Common myeloid progenitor, CD34-positive (primary cell): ENCODE measurements around the gene TALDO1.

ENCODE experiments used
- CTCF ChIA-PET: fragments of 350-600 bp; sonication (Branson Sonifier 250); formaldehyde crosslinking; loops from one replicate; lab custom pipeline; 2021; ENCODE audit warnings: antibody characterized with exemption; lab: Charles Lee
- POLR2A ChIA-PET: fragments of 350-600 bp; sonication (Branson Sonifier 250); formaldehyde crosslinking; loops from one replicate; lab custom pipeline; 2021; ENCODE audit warnings: antibody characterized with exemption; lab: Charles Lee
- DNase-seq, 3 donors: peaks; one replicate each; pipeline versions ENCODE4 v3.0.0 to v3.0.0-alpha.2; 2013
- H3K27ac ChIP-seq, 2 experiments: 1 replicate in 1 of 2; 2 replicates in 1 of 2; pipeline ENCODE4 v1.7.0; 2013; ENCODE audit warnings: inconsistent platforms in 2 of 2, low read length in 2 of 2, mild to moderate bottlenecking in 2 of 2, low read depth in 1 of 2, moderate library complexity in 1 of 2; ENCODE audit not compliant: severe bottlenecking in 2 of 2, insufficient read depth in 1 of 2, poor library complexity in 1 of 2
- H3K27me3 ChIP-seq, 5 experiments: replicated peaks in 2 of 5; 1 replicate in 3 of 5; 2 replicates in 2 of 5; pipeline versions ENCODE4 v1.6.1 to v1.7.0; 2013; ENCODE audit warnings: low read length in 4 of 5, mild to moderate bottlenecking in 2 of 5, moderate library complexity in 2 of 5, inconsistent platforms in 1 of 5; ENCODE audit not compliant: insufficient read depth in 5 of 5, control insufficient read depth in 4 of 5
- H3K36me3 ChIP-seq, 4 experiments: 1 replicate in 2 of 4; 2 replicates in 2 of 4; pipeline versions ENCODE4 v1.6.1 to v1.7.0; 2013; ENCODE audit warnings: low read length in 3 of 4, control low read depth in 1 of 4, mild to moderate bottlenecking in 1 of 4; ENCODE audit not compliant: control insufficient read depth in 4 of 4, insufficient read depth in 4 of 4
- H3K4me1 ChIP-seq, 4 experiments: 1 replicate in 3 of 4; 2 replicates in 1 of 4; pipeline versions ENCODE4 v1.6.1 to v1.7.1; 2013; ENCODE audit warnings: low read length in 3 of 4, mild to moderate bottlenecking in 3 of 4, control low read depth in 1 of 4, inconsistent platforms in 1 of 4, moderate library complexity in 1 of 4; ENCODE audit not compliant: control insufficient read depth in 4 of 4, insufficient read depth in 4 of 4; ENCODE audit errors: control extremely low read depth in 1 of 4
- H3K4me3 ChIP-seq, 7 experiments: 1 replicate in 4 of 7; 2 replicates in 3 of 7; pipeline versions ENCODE4 v1.5.1 to v1.7.0; 2013; ENCODE audit warnings: mild to moderate bottlenecking in 7 of 7, low read length in 6 of 7, moderate library complexity in 6 of 7, inconsistent platforms in 2 of 7, low read depth in 2 of 7, control low read depth in 1 of 7; ENCODE audit not compliant: insufficient read depth in 4 of 7, control insufficient read depth in 1 of 7; ENCODE audit errors: extremely low read depth in 1 of 7
- H3K9me3 ChIP-seq, 5 experiments: 1 replicate in 4 of 5; 2 replicates in 1 of 5; pipeline versions ENCODE4 v1.6.1 to v1.7.1; 2013; ENCODE audit warnings: low read length in 4 of 5, mild to moderate bottlenecking in 2 of 5, inconsistent platforms in 1 of 5, low read depth in 1 of 5, moderate library complexity in 1 of 5; ENCODE audit not compliant: control insufficient read depth in 4 of 5, insufficient read depth in 2 of 5; ENCODE audit errors: control extremely low read depth in 1 of 5
- WGBS: methylation state at CpG from one replicate; pipeline ENCODE4 v1.1.5; 2013; ENCODE audit not compliant: insufficient coverage; 5-methylcytosine and 5-hydroxymethylcytosine counted together

The TALDO1 gene

DNA sequence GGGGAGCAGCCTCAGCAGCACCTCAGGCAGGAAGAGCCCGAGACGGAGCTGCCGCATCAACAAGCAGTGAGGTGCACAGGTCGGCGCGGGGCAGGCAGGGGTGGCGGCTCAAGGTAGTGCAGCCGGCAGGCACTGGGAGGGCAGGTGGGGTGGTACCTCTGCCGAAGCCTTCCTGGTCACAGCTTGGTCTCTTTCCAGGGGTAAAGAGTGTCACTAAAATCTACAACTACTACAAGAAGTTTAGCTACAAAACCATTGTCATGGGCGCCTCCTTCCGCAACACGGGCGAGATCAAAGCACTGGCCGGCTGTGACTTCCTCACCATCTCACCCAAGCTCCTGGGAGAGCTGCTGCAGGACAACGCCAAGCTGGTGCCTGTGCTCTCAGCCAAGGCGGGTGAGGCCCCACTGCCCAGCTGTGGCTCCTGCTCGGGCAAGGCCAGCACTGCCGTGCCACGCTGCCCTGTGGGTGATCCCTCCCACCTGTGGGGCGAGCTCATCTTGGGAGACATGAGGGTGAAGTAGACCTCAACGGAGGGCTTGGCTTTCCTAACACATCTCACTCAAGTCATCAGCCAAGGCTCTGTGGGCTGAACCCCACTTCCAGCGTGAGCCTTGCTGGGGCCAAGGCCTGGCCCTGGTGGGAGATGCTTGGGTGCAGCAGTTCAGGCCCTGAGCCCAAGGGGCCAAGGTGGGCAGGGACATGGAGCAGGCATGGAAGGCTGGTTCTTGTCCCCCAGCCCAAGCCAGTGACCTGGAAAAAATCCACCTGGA is 16.5 kb downstream of the TALDO1 start:
- Histone ChIP-seq H3K4me3 (no peak overlapping the region), H3K9me3 (no peaks in the 10 kb centered on the region), H3K36me3 (peaks cover 12 to 78% (median 62%) of the 10 kb centered on the region in 4 experiments), H3K27me3 (no peaks in the 10 kb centered on the region), H3K27ac (no peak overlapping the region), H3K4me1 (no peaks in the 10 kb centered on the region)
- DNase-seq, result no peak
- WGBS, result 98% methylated on average over 13 of the region's 22 CpGs
- POLR2A ChIA-PET, result interaction anchor here (0.6 to 0.7 kb wide), 2 partner anchors 15 to 59 kb away, joined by 3 to 4 read pairs; no protein-coding TSS in a partner anchor
- CTCF ChIA-PET, result interaction anchor here (0.8 to 5.0 kb wide), 14 partner anchors 9 to 207 kb away, joined by 3 to 50 read pairs (median 4); partner anchors contain the start of genes DEAF1, TALDO1 and TMEM80

DNA sequence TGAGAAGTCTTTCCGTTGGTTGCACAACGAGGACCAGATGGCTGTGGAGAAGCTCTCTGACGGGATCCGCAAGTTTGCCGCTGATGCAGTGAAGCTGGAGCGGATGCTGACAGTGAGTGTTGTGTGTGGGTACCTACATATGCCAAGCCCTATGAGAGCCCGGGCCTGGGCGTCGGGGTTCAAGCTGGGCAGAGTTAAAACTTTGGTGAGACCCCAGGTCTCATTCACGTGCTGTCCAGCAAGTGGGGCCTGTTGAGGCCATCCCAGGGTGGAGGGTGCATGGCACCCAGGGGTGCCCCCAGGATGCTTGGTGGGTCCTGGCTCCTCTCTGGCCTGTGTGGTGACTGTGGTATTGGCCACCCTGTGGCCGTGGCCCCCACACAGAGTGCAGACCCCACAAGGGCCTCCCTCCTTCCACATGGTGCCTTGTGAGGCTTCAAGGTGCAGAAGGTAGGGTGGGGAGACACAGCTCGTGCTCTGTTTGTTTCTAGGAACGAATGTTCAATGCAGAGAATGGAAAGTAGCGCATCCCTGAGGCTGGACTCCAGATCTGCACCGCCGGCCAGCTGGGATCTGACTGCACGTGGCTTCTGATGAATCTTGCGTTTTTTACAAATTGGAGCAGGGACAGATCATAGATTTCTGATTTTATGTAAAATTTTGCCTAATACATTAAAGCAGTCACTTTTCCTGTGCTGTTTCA is 17.2 kb downstream of the TALDO1 start:
- H3K4me3 ChIP-seq, result no peak overlapping the region
- H3K27me3 ChIP-seq, result no peaks in the 10 kb centered on the region
- no peaks in the 10 kb centered on the region for H3K9me3 ChIP-seq
- peaks cover 12 to 72% (median 56%) of the 10 kb centered on the region in 4 experiments for H3K36me3 ChIP-seq
- POLR2A ChIA-PET, result interaction anchor here (0.7 kb wide), 1 partner anchor 16 kb away, joined by 3 read pairs; no protein-coding TSS in a partner anchor
- WGBS, result 94% methylated on average over 16 of the region's 18 CpGs
- no peak for DNase-seq
- H3K4me1 ChIP-seq, result no peaks in the 10 kb centered on the region
- CTCF ChIA-PET, result interaction anchor here (0.9 to 5.0 kb wide), 12 partner anchors 9 to 207 kb away, joined by 3 to 50 read pairs (median 6); partner anchors contain the start of gene TALDO1
- H3K27ac ChIP-seq, result no peak overlapping the region

DNA sequence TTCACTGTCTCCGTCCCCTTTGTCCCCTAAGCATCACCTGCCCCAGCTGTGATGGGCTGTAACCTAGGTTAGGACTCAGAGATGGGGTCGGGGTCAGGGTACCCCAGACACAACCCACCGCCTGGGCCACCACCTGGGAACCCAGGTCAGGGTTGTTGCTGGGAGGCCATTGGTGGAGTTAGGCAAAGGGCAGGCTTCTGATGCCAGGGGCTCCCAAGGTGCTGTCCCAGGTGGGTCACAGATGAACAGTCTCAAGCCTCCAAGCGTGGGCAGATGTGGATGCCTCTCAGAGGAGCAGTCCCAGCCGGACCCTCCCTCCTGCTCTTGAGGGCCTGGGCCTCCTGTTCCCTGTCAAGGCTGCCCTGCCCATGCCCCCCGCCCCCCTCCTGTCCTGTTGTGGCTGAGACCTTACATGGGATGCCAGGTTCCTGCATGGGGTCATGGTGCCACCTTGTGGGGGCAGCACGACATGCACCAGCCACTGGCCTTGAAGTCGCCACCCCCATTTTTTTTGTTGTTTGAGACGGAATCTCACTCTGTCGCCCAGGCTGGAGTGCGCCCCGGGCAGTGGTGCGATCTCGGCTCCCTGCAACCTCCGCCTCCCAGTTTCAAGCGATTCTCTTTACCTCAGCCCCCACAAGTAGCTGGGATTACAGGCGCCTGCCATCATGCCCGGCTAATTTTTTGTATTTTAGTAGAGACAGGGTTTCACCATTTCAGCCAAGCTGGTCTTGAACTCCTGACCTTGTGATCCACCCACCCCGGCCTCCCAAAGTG is 17.9 kb downstream of the TALDO1 start:
- Histone ChIP-seq H3K9me3 (no peaks in the 10 kb centered on the region), H3K27me3 (no peaks in the 10 kb centered on the region), H3K4me1 (no peaks in the 10 kb centered on the region), H3K4me3 (no peak overlapping the region), H3K27ac (no peak overlapping the region), H3K36me3 (peaks cover 6 to 70% (median 52%) of the 10 kb centered on the region in 4 experiments)
- CTCF ChIA-PET, result interaction anchor here (0.6 to 5.0 kb wide), 13 partner anchors 10 to 108 kb away, joined by 3 to 50 read pairs (median 5); partner anchors contain the start of gene TALDO1
- WGBS, result 66% methylated on average over 18 of the region's 19 CpGs
- POLR2A ChIA-PET, result no interaction called here
- peak; percentile 83 to 92 (median 87) for DNase-seq

DNA sequence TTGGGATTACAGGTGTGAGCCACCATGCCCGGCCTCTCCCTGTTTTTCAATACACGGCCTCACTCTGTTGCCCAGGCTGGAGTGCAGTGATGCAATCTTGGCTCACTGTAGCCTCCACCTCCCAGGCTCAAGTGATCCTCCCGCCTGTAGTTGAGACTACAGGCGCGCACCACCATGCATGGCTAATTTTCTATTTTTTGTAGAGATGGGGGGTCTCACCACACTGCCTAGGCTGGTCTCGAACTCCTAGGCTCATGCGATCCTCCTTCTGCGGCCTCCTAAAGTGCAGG is 18.5 kb downstream of the TALDO1 start:
- peaks cover 5 to 71% (median 50%) of the 10 kb centered on the region in 4 experiments for H3K36me3 ChIP-seq
- WGBS, result 97% methylated on average over 8 of the region's 8 CpGs
- H3K27me3 ChIP-seq, result no peaks in the 10 kb centered on the region
- no peak overlapping the region for H3K27ac ChIP-seq
- H3K9me3 ChIP-seq, result no peaks in the 10 kb centered on the region
- CTCF ChIA-PET, result interaction anchor here (0.6 to 5.0 kb wide), 10 partner anchors 8 to 109 kb away, joined by 3 to 50 read pairs (median 5); partner anchors contain the start of gene TALDO1
- no peaks in the 10 kb centered on the region for H3K4me1 ChIP-seq
- no peak overlapping the region for H3K4me3 ChIP-seq
- no peak for DNase-seq
- POLR2A ChIA-PET, result no interaction called here

DNA sequence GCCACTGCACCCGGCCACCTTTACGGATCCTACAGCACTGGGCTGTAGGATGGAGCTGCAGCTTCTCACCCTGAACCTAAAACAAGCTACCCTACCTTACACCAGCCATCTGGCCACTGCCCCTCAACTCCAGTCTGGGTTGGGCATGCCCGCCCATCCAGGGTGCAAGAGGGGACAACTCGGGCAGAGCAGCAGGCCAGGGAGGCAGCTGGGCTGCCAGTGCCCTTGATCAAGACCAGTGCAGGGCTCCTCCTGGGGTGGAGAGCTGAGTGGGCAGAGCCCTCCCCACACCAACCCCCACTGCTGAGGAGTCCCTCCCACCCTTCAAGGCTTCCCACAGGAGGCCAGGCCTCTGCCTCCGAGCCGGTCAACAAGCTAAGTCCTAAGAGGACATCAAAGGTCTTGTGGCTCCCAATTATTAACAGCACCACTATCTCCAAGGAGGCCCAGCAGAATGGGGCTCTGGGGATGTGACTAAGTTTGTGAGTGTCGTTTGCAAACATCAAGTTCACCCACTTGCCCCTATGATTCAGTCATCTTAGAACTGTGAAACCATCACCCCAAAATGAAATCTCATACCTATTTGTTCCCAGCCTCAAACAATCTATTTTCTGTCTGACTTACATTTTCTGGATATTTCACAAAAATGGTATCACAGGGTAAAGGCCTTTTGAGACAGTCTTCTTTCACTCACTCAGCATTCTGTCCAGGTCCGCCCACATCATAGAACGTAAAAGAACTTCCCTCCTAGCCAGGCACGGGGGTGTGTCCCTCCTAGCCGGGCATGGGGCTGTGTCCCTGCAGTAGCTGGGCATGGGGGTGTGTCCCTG is 19.1 kb downstream of the TALDO1 start:
- POLR2A ChIA-PET, result interaction anchor here (0.8 kb wide), 1 partner anchor 13 kb away, joined by 3 read pairs; no protein-coding TSS in a partner anchor
- no peaks in the 10 kb centered on the region for H3K9me3 ChIP-seq
- peaks cover 9 to 75% (median 50%) of the 10 kb centered on the region in 4 experiments for H3K36me3 ChIP-seq
- 96% methylated on average over 7 of the region's 11 CpGs for WGBS
- H3K27ac ChIP-seq, result no peak overlapping the region
- H3K27me3 ChIP-seq, result no peaks in the 10 kb centered on the region
- CTCF ChIA-PET, result interaction anchor here (0.6 to 4.3 kb wide), 9 partner anchors 9 to 109 kb away, joined by 3 to 50 read pairs (median 4); no protein-coding TSS in a partner anchor
- no peak for DNase-seq
- no peaks in the 10 kb centered on the region for H3K4me1 ChIP-seq
- H3K4me3 ChIP-seq, result no peak overlapping the region

DNA sequence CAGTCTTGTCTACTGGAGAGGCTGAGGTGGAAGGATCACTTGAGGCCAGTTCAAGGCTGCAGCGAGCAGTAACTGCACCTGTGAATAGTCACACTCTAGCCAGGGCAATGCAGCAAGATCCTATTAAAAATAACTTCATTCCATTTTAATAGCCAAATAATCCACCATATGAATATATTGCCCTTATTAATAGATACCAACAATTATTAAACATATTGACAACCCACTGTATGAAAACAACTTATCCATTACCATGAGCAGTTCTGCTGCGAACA is 19.6 kb downstream of the TALDO1 start:
- Histone ChIP-seq H3K36me3 (peaks cover 5 to 75% (median 50%) of the 10 kb centered on the region in 4 experiments), H3K4me3 (no peak overlapping the region), H3K4me1 (no peaks in the 10 kb centered on the region), H3K27me3 (no peaks in the 10 kb centered on the region), H3K27ac (no peak overlapping the region), H3K9me3 (no peaks in the 10 kb centered on the region)
- ChIA-PET CTCF (interaction anchor here (1.1 to 4.3 kb wide), 5 partner anchors 9 to 106 kb away, joined by 3 to 50 read pairs (median 10); no protein-coding TSS in a partner anchor), POLR2A (interaction anchor here (0.8 kb wide), 1 partner anchor 14 kb away, joined by 3 read pairs; no protein-coding TSS in a partner anchor)
- WGBS, result 90% methylated on average over 2 of the region's 2 CpGs
- no peak for DNase-seq
